Suppressor macrophage treated with lipopolysaccharide for 1 hour (primary cell): ENCODE measurements around the gene PEG3.

Experiments
- DNase-seq, 3 donors: peaks; one replicate each; pipeline ENCODE4 v3.0.0-alpha.2; 2020 to 2022

PEG3 gene

GRCh38 chr19:56806639-56807038 is 33.9 kb downstream of the PEG3 start:
- no peak for DNase-seq
